Activated naive CD4-positive, alpha-beta T cell treated with Interleukin-2 at 50 U/mL for 16 hours (primary cell): Measurements from ENCODE around the gene OSBPL5.
"Not testable (repeated sequence)": the region's sequence is repeated elsewhere in the genome, so short reads cannot be mapped to it uniquely, and the experiment has no call there.

ENCODE experiments used
- DNase-seq: peaks from one replicate; pipeline ENCODE4 v3.0.0-alpha.2; 2020

The OSBPL5 gene

GRCh38 chr11:3180869-3181268 is 15.8 kb upstream of the OSBPL5 start:
- no peak for DNase-seq

GRCh38 chr11:3178349-3178748 is 13.2 kb upstream of the OSBPL5 start:
- no peak for DNase-seq

DNA sequence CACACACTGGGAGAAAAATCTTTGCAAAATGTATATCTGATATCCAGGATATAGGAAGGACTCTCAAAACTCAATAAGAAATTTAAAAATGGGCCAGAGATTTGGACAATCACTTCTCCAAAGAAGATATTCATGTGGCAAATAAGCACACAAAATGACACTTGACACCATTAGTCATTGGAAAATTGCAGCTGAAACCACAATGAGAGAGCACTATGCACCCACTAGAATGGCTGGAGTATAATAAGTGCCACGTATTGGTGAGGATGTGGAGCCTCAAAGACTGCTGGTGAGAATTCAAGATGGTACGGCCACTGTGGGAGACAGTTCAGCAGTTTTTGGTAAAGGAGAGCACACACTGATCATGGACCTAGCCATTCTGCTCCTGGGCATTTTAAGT is 12.8 kb upstream of the OSBPL5 start:
- no peak for DNase-seq

- DNase-seq, result no peak
Measured at GRCh38 chr11:3176487-3176886, 11.4 kb upstream of the OSBPL5 start.

DNA sequence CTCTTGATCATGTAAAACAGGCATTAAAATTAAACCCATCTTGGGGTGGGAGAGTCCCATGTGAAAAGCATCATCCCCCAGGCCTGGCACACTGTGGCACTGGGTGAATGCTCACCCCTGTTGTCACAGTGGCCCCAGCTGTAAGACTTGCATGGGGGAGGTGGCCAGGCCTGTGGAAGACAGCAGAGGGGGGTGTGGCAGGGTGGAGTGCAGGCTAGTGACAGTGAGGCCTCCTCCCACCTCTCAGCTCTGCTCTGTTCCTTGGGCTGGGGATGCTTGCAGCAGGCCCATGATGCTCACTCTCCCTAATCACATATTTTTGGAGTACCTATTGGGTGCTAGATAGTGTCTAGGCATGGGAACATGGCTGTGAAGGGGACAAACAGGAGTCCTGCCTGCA is 10.1 kb upstream of the OSBPL5 start:
- DNase-seq, result no peak

- no peak for DNase-seq
Measured at GRCh38 chr11:3174387-3174786, 9.3 kb upstream of the OSBPL5 start.

GRCh38 chr11:3173795-3174194 is 8.7 kb upstream of the OSBPL5 start:
- no peak for DNase-seq

- no peak for DNase-seq
Measured at GRCh38 chr11:3171931-3172560, 6.9 kb upstream of the OSBPL5 start.

DNA sequence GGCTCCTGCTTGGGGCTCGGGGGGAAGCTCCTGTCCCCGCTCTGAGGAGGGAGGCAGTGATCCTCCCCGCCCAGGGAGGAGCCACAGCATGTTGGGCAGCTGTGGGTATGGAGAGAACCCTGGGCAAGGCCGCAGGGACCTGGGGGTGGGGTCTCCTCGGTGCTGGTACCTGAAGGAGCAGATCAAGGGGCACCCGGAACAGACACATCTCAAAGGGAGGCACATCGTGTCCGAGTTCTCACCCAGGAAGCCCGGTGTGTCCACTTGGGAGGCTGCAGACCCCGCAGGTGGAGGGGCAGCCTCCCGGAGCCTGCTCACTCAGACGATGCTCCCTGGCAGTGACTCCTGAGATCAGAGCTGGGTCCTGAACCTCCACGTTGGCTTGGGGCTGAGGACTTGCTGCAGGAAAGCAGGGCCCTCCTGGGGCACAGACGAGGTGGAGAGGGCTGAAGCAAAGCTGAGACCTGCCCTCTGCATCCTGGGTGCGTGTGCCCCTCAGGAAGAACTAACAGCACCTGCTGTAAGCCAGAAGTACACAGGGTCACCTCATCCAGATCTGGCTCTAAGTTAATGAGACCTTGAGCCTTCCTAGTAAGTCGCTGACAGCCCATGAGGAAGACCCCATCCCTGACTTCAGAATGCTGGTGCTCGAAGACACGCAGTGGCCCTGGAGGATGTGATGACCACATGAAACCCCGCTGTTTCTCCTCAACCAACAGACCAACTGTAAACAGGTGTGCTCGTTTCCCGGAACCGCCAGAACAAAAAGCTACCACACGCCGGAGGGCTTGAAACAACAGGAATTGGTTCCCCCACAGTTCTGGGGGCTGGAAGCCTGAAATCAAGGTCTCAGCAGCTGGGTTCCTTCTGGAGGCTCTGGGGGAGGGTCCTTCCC is 5.9 kb upstream of the OSBPL5 start:
- no peak for DNase-seq

DNA sequence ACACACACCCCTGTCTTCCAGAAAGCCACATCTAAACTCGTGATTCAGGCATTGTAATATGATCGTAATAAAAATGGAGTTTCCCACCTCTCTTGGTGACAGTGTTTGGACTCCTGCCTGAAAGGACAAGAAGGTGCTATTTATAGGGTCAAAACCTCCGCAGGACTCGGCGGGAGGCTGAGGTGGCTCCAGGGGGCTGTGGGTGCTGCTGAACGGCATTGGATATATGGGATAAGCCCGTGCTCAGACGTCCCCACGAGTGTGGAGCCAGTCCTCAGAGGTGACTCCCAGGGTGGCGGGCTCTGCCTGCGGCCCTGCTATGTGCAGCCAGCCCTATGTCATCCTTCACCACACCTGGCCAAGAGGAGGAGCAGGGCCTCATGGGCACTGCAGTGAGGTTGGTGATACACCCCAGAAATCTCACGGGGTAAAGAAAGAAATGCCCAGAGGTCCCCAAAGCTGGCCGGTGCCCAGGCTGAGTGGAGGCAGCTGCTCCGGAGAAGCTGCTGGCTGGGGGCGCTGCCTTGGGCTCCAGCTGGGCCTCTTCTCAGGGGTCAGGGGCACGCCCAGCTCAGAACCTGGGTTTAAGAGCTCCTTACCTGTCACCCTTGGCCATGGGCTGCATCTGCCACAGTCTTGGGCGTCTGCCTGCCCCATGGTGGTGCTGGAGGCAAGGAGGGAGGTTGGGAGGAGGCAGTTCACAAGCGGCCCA is 5.1 kb upstream of the OSBPL5 start:
- no peak for DNase-seq

DNA sequence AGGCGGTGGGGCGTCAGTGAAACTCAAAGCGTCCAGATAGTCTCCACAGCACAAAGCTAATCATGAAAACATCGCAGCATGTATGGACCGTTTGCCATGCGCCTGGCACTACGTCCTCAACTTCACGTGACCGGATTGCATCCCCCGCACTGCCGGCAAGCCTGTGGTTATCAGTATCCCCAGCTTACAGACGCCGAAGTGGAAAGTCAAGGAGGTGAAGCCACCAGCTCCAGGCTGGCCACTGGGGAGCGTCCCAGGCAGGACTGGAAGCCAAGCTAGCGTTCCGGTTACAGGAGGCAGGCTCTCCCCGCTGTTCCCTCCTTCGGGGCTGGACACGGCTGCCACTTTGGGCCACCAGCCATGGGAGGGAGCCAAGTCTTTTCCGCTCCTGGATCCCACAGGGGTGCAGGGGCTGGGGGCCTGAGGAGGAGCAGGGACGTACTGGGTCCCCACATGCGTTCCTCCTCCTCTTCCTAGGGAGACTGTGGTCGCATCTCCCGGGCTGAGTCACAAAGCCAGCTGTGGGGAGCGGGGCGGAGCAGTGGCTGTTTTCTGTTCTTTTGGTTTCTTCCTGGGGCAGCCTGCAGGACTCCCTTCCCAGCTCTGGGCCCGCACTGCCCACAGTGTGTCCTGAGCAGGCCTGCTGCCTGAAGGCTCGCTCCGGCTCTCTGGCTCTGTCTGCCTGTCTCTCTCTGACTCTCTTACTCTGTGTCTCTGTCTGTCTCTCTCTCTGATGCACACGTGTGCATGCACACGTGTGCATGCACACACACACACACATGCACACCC is 4.3 kb upstream of the OSBPL5 start:
- DNase-seq, result no peak

DNA sequence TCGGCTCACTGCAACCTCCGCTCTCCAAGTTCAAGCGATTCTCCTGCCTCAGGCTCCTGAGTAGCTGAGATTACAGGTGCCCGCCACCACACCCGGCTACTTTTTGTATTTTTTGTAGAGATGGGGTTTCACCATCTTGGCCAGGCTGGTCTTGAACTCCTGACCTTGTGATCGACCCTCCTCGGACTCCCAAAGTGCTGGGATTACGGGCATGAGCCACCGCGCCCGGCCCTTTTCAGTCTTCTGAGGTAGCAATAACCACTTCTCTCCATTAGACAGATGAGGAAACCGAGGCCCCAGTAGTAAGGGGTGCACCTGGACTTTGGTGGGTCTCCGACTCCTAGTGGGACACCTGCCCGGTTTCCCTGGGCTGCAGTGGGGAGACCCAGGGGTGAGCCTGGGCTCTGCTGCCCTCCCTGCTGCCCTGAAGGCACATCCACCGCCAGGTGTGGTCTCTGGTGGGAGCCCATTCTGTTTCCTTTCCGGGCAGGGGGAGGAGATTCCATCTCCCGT is 3.7 kb upstream of the OSBPL5 start:
- not testable (repeated sequence) for DNase-seq

DNA sequence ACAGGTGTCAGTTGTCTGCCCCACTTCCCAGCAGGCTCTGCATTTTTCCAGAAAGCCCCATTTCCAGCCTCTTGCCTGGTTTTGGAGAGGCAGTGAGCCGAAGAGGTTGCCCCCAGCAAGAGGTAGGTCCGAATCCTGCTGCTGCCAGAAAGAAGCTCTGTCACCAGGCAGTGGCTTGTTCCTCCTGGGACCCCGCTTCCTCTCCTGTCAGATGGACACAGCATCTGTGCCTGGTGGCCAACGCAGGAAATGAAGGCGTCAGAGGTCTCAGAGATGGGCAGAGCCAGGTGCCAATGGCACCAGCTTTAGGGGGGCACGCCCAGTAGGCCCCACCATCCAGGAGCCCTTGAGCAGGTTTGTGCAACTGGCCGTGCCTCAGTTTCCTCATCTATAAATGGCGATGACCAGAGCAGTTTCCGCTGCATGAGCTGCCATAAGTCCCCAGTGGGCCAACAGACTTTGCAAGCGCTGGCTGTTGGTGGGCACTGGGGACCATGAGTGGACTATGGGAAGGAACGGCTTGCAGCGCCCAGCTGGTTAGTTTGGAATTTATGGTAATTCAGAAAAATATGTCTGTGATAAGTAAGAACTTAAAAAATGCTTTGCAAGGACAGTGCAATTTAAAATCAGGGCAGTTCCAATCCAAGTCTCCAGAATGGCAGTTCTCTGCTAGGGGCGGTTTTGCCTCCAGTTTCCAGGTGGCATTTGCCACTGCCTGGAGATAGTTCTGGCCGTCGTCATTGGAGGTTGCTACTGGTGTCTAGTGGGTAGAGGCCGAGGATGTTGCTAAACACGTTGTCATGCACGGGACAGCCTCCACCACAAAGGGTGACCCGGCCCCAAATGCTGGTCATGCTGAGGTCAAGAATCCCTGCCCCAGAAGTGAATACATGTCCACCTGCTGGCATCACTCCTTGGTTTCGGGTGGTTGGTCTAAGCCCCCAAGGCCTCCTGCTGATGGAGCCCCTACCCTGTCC is 2.3 kb upstream of the OSBPL5 start:
- no peak for DNase-seq

GRCh38 chr11:3166268-3167142 is 1.4 kb upstream of the OSBPL5 start:
- DNase-seq, result no peak

GRCh38 chr11:3165916-3166267 is 782 bp upstream of the OSBPL5 start:
- DNase-seq, result no peak

DNA sequence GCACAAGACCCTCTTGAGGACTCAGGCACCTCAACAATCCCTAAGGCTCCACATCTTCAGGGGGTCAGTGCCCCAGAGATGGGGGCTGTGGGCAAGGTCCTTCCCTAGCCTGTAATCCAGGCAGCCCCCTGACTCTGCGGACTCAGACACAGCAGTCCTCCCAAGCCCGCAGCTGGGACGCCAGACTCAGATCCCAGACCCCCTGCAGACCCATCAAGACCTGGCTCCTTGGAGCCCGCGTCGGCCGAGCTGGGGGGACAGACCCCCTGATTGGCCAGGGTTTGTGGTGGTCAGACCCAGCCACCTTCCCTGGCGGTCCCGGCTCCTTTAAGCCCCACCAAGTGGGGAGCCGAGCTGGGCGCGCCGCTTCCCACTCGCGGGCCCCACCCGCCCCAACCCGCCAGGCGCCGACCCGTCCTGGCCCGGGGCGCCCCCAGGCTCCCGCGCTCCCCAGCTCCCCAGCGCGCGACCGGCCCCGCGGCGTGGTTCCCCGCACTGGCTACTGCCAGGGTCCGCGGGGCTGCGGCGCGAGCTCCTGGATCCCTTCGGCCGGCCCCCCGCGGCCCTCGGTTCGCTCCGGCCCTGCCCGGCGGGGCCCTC is 458 bp downstream of the OSBPL5 start:
- DNase-seq, result no peak

GRCh38 chr11:3164138-3164551 is 965 bp downstream of the OSBPL5 start:
- DNase-seq, result no peak

GRCh38 chr11:3163241-3163981 is 1.7 kb downstream of the OSBPL5 start:
- DNase-seq, result no peak
